Memory B cell (primary cell): ENCODE measurements around the gene TDRD12.
"Not testable (repeated sequence)": the region's sequence is repeated elsewhere in the genome, so short reads cannot be mapped to it uniquely, and the experiment has no call there.

Experiments used
- ATAC-seq: fragments of 150-1000 bp; cut with Tn5 transposase; 2 replicates; pipeline ENCODE4 v1.10.0; 2021; ENCODE audit warnings: low read depth, mild to moderate bottlenecking, moderate library complexity
- DNase-seq, 2 donors: peaks; one replicate each; pipeline ENCODE4 v3.0.0; 2022; ENCODE audit warnings: low spot score in 2 of 2
- H3K27ac Mint-ChIP-seq: one replicate; pipeline ENCODE4 v1.8.0; 2022; ENCODE audit warnings: mild to moderate bottlenecking, moderate library complexity, mixed read lengths
- H3K27me3 Mint-ChIP-seq: one replicate; pipeline ENCODE4 v1.8.0; 2022; ENCODE audit warnings: mixed read lengths
- H3K36me3 Mint-ChIP-seq: one replicate; pipeline ENCODE4 v1.8.0; 2022; ENCODE audit warnings: mild to moderate bottlenecking, mixed read lengths
- H3K4me1 Mint-ChIP-seq: one replicate; pipeline ENCODE4 v1.8.0; 2022; ENCODE audit warnings: mixed read lengths
- H3K4me3 Mint-ChIP-seq: one replicate; pipeline ENCODE4 v1.8.0; 2022; ENCODE audit warnings: mild to moderate bottlenecking, moderate library complexity, mixed read lengths
- H3K9me3 Mint-ChIP-seq: one replicate; pipeline ENCODE4 v1.8.0; 2022; ENCODE audit warnings: mixed read lengths

TDRD12 gene

DNA sequence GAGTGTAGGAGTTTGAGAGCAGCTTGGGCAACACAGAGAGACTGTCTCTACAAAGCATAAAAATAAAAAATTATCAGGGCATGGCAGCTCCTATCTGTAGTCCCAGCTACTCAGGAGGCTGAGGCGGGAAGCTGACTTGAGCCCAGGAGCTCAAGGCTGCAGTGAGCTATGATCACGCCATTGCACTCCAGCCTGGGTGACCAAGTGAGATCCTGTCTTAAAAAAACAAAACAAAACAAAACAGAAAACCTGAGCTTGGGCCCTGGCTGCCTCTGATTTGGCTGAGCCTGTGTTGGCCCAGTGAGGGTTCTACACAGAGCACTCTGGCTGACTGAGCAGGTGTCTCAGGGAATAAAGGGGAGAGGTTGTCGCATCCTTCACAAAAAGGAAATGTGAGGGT, 142.0 kb downstream of the TDRD12 start:
- Mint-ChIP-seq H3K27ac (no peak overlapping the region), H3K36me3 (peaks cover 2% of the 10 kb centered on the region), H3K27me3 (peaks cover 2% of the 10 kb centered on the region), H3K4me3 (no peak overlapping the region), H3K4me1 (no peaks in the 10 kb centered on the region), H3K9me3 (no peaks in the 10 kb centered on the region)
- ATAC-seq (no peak), DNase-seq (no peak)

DNA sequence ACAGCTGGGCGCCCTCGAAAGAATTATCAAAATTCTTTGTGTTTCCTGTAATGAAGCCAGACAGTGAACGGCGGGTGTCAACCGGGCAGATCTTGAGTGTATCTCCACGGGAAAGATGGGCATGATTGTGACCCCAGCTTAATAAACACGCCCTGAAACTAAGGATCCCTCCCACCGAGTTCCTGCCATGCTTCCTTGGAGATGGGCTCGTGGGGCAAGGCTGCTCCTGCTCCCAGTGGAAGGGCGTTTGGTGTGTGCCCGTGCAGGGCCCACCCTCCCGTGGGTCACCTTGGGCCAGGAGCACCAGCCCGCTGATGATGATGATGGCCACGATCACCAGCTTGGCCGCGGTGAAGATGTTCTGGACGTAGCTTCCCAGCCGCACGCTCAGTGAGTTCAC, 142.6 kb downstream of the TDRD12 start:
- Mint-ChIP-seq H3K36me3 (peaks cover 2% of the 10 kb centered on the region), H3K27ac (no peak overlapping the region), H3K4me3 (no peak overlapping the region), H3K4me1 (no peaks in the 10 kb centered on the region), H3K9me3 (no peaks in the 10 kb centered on the region), H3K27me3 (peaks cover 2% of the 10 kb centered on the region)
- ATAC-seq (no peak), DNase-seq (no peak)

DNA sequence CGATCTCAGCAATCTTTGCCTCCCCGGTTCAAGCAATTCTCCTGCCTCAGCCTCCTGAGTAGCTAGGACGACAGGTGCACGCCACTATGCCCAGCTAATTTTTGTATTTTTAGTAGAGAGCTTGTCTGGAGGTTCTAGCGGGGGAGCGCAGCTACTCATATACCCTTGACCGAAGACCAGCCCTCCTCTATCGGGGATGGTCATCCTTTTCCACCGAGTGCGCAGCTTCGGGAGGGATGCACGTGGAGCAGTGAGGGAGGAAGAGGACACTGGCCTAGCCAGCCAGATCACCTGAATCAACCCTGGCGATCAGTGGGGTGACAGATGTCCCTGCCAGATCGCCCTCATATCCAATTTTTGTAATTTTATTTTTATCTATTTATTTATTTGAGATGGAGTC, 143.2 kb downstream of the TDRD12 start:
- H3K36me3 Mint-ChIP-seq: peaks cover 2% of the 10 kb centered on the region
- DNase-seq (no peak), ATAC-seq (no peak)
- no peaks in the 10 kb centered on the region for H3K9me3 Mint-ChIP-seq
- no peak overlapping the region for H3K27ac Mint-ChIP-seq
- H3K4me3 Mint-ChIP-seq: no peak overlapping the region
- H3K27me3 Mint-ChIP-seq: peaks cover 2% of the 10 kb centered on the region
- no peaks in the 10 kb centered on the region for H3K4me1 Mint-ChIP-seq

DNA sequence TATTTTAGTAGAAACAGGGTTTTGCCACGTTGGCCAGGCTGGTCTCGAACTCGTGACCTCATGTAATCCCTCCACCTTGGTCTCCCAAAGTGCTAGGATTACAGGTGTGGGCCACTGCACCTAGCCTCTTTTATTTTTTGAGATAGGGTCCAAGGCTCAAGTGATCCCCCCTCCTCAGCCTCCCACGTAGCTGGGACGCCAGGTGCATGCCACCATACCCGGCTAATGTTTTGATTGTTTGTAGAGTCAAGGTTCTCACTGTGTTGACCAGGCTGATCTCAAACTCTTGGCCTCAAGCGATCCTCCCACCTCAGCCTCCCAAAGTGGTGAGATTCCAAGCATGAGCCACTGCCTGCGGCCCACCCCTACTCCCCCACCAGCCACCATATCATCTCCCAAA, 143.7 kb downstream of the TDRD12 start:
- Mint-ChIP-seq H3K36me3 (peaks cover 2% of the 10 kb centered on the region), H3K9me3 (no peaks in the 10 kb centered on the region), H3K4me1 (no peaks in the 10 kb centered on the region), H3K27me3 (peaks cover 2% of the 10 kb centered on the region), H3K27ac (no peak overlapping the region), H3K4me3 (no peak overlapping the region)
- DNase-seq: no peak
- ATAC-seq: no peak

DNA sequence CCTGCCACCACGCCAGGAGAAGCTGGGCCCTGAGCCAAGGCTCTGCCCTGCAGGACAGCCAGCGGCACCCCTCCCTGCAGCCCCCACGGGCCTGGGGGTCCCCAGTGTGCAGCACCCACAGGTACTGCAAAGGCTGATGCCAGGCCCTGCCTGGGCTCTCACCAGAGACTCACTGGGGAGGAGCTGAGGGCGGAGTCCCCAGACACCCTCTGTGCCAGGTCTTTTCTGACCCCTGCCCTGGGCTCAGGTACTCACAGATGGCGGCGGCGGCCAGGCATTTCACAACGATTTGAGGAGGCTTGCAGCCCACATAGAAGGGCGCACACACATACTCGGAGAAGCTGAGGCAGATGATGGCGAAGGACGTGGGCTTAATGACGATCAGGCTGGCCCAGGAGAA, 144.3 kb downstream of the TDRD12 start:
- Mint-ChIP-seq H3K27ac (no peak overlapping the region), H3K4me3 (no peak overlapping the region), H3K27me3 (peaks cover 2% of the 10 kb centered on the region), H3K9me3 (no peaks in the 10 kb centered on the region), H3K36me3 (peaks cover 2% of the 10 kb centered on the region), H3K4me1 (no peaks in the 10 kb centered on the region)
- no peak for ATAC-seq
- DNase-seq: no peak

DNA sequence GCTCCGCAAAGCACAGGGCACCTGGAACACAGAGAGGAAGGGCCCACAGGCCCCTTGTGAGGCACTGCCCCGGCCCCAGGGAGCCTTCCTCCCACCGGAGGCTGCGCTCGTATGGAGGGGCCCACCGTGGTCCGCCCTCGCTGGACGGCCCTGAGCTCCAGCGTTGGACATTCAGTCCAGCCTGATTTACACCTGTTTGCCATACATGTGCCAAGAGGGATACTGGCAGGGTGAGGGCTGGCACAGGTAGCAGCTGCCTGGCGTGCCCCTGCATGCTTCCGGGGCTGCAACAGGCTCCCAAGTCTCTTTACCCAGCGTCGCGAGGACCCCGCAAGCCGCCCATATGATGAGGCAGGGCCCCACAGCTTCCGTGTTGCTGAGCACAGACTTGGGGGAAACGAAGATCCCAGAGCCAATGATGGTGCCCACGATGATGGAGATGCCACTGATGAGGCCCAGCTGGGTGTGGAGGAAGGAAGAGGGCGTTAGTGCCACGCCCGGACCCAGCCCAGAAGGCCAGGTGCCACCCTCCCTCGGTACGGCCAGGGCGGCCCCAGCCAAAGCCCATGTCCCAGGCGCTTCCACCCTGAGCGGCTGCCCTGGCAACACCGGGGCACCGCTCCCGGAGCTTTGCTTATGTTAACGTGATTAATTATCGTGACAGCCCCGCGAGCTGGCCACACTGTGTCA, 144.9 kb downstream of the TDRD12 start:
- Mint-ChIP-seq H3K27ac (no peak overlapping the region), H3K9me3 (no peaks in the 10 kb centered on the region)
- DNase-seq: no peak

DNA sequence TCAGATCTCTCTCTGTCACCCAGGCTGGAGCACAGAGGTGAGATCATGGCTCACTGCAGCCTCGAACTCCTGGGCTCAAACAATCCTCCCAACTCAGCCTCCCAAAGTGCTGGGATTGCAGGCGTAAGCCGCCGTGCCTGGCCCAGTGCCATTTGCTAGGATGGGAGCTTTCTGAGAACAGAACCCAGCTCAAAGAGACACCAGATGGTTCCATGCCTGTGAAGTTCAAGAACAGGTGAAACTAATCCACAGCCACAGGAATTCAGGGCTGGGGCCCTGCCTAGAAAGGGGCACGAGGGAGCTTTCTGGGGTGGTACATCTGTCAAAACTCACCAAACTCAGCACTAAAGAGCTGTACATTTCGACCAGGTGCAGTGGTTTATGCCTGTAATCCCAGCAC, 145.8 kb downstream of the TDRD12 start:
- no peaks in the 10 kb centered on the region for H3K36me3 Mint-ChIP-seq
- no peak overlapping the region for H3K27ac Mint-ChIP-seq
- H3K9me3 Mint-ChIP-seq: no peaks in the 10 kb centered on the region
- H3K4me1 Mint-ChIP-seq: no peaks in the 10 kb centered on the region
- DNase-seq (no peak), ATAC-seq (no peak)
- no peak overlapping the region for H3K4me3 Mint-ChIP-seq
- H3K27me3 Mint-ChIP-seq: no peaks in the 10 kb centered on the region

More for the DNA sequence above, 144.9 kb downstream of the TDRD12 start:
- no peaks in the 10 kb centered on the region for H3K36me3 Mint-ChIP-seq
- H3K4me3 Mint-ChIP-seq: no peak overlapping the region
- H3K4me1 Mint-ChIP-seq: no peaks in the 10 kb centered on the region
- ATAC-seq: no peak
- H3K27me3 Mint-ChIP-seq: no peaks in the 10 kb centered on the region

DNA sequence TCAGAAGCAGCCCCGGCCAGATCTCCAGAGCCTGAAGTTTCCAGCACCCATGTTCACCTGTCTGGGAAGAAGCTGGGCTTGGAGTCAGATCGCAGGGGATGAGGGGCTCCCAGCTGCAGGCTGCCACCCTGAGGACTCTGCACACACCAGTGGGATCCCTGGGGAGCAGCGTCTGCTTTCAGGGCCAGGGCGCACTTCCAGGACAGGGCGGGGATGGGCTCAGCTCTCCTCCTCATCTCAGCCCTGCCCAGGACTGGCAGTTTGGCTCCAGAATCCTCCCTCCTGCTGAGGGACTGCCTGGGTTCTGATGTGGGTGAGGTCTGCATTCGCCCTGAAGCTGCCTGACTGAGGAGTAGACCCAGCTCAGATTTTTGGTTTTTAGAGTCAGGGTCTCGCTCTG, 146.5 kb downstream of the TDRD12 start:
- DNase-seq (no peak), ATAC-seq (no peak)
- Mint-ChIP-seq H3K36me3 (no peaks in the 10 kb centered on the region), H3K27ac (no peak overlapping the region), H3K4me1 (no peaks in the 10 kb centered on the region), H3K27me3 (no peaks in the 10 kb centered on the region), H3K4me3 (no peak overlapping the region), H3K9me3 (no peaks in the 10 kb centered on the region)

DNA sequence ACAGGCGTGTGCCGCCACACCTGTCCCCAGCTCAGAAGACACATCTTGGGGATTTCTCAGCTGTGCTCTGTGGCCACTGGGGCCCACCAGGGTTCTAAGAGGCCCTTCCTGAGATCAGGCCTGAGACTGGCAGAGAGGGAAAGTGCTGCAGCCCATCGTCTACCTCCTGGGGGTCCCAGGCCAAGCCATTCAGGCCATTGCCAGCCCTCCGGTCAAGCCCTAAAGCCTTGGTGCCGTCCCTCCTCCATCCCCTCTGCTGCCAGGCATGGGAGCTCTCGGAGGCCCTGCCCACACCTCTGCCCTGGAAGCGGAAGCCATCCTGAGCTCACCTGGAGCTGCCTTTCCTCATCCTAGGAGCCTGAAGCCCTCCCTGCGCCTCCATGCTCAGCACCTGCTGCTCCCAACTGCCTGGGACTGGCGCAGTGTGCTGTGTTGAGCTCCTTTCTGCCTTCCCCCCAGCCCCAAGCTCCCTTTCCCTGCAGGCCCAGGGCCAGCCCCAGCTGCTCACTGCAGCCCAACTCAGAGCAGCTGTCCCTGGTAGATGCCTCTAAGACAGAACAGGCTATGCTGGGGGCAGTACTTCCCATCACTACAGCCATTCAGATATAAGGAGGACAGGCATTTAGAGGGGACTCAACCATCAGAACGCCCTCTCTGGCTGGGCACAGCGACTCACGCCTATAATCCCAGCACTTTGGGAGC, 147.1 kb downstream of the TDRD12 start:
- Mint-ChIP-seq H3K36me3 (no peaks in the 10 kb centered on the region), H3K4me1 (no peaks in the 10 kb centered on the region), H3K9me3 (no peaks in the 10 kb centered on the region), H3K27ac (no peak overlapping the region), H3K4me3 (no peak overlapping the region), H3K27me3 (no peaks in the 10 kb centered on the region)
- DNase-seq (no peak), ATAC-seq (no peak)

DNA sequence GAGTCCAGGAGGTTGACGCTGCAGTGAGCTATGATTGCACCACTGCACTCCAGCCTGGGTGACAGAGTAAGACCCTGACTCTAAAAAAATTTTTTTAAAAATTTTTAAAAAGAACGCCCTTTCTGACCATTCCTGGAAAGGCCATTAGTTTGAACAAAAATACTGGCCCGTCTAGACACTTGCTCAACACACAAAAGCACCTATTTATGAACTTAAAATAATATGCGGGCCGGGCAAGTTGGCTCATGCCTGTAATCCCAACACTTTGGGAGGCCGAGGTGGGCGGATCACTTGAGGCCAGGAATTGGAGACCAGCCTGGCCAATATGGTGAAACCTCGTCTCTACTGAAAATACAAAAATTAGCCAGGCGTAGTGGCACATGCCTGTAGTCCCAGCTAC, 147.9 kb downstream of the TDRD12 start:
- not testable (repeated sequence) for H3K27me3 Mint-ChIP-seq, DNase-seq

DNA sequence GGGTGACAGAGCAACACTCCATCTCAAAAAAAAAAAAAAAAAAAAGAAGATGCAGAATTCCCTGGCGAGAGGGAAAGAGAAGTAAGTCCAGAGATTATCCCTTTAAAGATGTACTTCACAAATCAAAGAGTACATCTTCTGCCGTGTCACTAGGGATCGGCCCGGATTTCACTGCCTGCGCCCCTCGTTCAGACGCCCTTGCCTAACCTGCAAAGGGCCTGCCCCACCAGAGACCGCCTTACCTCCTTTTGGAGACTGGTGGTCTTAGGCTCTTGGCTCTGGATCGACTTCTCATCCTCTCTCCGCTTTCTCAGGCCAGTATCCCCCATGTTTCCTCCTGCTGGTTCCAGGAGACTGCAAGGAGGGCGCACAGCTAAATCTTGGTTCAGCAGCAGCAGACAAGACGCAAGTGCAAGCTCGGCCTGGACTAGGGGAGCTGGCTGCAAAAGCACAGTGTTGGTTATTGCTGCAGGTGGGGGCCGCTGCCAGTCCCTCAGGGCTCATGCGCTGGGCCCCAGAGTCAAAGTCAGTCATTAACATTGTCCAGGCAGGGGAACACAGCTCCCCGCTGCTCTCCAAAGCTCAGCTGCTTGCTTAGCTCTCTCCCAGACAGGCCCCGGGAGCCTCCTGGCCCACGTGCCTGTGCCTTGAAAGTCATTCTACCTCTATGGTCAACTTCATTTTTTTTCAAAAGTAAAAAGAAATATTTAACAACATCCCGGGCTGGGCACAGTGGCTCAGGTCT, 148.8 kb downstream of the TDRD12 start:
- DNase-seq (no peak), ATAC-seq (no peak)
- H3K4me3 Mint-ChIP-seq: no peak overlapping the region
- H3K9me3 Mint-ChIP-seq: no peaks in the 10 kb centered on the region
- H3K27me3 Mint-ChIP-seq: no peaks in the 10 kb centered on the region
- H3K4me1 Mint-ChIP-seq: no peaks in the 10 kb centered on the region
- H3K27ac Mint-ChIP-seq: no peak overlapping the region
- H3K36me3 Mint-ChIP-seq: no peaks in the 10 kb centered on the region

More for the DNA sequence above, 147.9 kb downstream of the TDRD12 start:
- H3K36me3 Mint-ChIP-seq, ATAC-seq, H3K4me3 Mint-ChIP-seq, H3K9me3 Mint-ChIP-seq, H3K4me1 Mint-ChIP-seq, H3K27ac Mint-ChIP-seq: not testable (repeated sequence)

DNA sequence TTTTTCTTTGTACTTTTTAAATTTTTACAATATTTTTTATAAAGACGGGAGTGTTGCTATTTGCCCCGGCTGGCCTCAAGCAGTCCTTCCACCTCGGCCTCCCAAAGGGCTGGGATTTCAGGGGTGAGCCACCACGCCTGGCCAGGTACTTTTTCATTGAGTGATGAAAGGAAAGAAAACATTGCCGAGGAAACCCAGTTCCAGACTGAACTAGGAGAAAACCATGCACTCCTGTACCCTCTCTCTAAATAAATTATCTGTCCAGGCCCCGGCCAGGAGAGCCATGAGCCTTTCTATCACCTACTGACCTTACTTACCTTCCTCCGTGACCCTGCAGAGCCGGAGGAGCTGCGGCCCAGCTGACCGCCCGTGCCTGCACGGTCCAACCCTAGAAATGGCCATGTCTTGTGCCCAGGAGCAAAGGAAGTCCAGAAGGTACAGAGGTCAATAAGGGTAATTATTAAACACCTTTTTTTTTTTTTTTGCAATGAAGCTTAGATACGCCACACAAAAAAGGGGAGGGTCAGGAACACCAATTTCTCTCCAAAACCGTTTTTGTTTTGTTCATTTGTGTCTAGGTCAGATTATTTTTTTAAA, 149.9 kb downstream of the TDRD12 start, which contains the start of gene SLC7A9:
TSS of gene SLC7A9 (minus strand) at position 399 of the 597 bp plus-strand sequence. CDS start 1,233 bp downstream, outside the sequence.
- H3K27me3 Mint-ChIP-seq: no peaks in the 10 kb centered on the region
- DNase-seq (no peak), ATAC-seq (no peak)
- H3K4me1 Mint-ChIP-seq: no peaks in the 10 kb centered on the region
- no peak within 1 kb of the TSS for H3K27ac Mint-ChIP-seq
- H3K9me3 Mint-ChIP-seq: no peaks in the 10 kb centered on the region
- H3K4me3 Mint-ChIP-seq: no peak within 1 kb of the TSS
- no peaks in the 10 kb centered on the region for H3K36me3 Mint-ChIP-seq

DNA sequence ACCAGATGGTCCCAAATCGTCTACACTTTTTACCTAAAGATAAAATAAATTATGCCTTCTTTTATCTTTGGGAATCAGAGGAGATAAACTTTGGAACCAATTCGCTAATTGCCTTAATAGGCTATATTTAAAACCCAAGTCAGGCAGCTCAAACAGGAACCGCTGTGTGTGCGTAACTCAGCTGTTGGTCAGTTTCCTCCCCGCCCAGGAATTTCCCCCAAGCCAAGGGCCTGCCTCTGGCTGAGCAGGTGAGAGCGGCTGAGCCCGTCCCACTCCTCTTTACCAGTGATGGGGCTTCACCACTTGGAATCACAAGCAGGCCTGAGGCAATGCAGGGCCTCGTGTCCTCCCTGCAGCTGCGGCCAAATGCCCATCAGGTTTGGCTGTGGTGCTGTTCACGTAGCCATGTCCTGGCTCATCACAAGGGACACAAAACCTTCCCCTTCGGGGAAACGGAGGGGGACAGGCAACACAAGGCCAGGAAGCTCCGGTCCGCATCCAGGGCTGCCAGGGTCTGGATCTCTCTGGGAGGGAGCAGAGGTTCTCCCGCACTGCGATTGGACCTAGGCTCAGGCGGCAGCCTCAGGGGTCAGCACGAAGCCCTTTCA, 150.5 kb downstream of the TDRD12 start:
- no peaks in the 10 kb centered on the region for H3K4me1 Mint-ChIP-seq
- H3K36me3 Mint-ChIP-seq: no peaks in the 10 kb centered on the region
- no peak overlapping the region for H3K27ac Mint-ChIP-seq
- no peaks in the 10 kb centered on the region for H3K27me3 Mint-ChIP-seq
- ATAC-seq (no peak), DNase-seq (no peak)
- no peak overlapping the region for H3K4me3 Mint-ChIP-seq
- H3K9me3 Mint-ChIP-seq: no peaks in the 10 kb centered on the region

DNA sequence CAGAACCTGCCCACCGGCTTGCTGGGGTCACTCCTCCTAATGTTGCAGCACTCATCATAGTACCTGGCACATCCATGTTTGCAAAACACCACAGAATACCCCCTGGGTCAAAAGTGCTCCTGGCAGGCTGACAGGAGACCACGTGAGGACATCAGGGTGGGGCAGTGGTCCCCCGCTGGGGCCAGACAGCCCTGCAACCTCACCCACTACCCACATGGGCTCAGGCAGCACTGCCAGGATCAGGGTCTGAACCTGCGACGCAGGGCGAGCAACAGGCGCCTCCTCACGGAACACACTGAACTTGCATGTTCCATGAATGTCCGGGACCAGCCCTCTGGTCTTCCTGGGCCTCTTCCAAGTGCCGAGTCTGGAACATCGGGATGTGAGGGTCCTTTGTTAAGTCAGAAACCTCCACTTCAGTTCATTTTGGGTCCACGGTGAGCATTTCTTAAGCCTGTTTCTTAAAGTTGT, 151.4 kb downstream of the TDRD12 start:
- Mint-ChIP-seq H3K36me3 (peaks cover 1% of the 10 kb centered on the region), H3K4me3 (no peak overlapping the region), H3K9me3 (no peaks in the 10 kb centered on the region), H3K27ac (no peak overlapping the region), H3K27me3 (no peaks in the 10 kb centered on the region), H3K4me1 (no peaks in the 10 kb centered on the region)
- no peak for ATAC-seq
- no peak for DNase-seq
